ENCODE measurements around the gene CATSPER3. TPM values are rescaled to one million over a fixed set of nuclear protein-coding genes. Genes with fewer than 3 reads are reported as not detected.

CATSPER3 gene
- total RNA-seq: under 0.01 TPM in 1 of 2 replicates, not detected in the other

DNA sequence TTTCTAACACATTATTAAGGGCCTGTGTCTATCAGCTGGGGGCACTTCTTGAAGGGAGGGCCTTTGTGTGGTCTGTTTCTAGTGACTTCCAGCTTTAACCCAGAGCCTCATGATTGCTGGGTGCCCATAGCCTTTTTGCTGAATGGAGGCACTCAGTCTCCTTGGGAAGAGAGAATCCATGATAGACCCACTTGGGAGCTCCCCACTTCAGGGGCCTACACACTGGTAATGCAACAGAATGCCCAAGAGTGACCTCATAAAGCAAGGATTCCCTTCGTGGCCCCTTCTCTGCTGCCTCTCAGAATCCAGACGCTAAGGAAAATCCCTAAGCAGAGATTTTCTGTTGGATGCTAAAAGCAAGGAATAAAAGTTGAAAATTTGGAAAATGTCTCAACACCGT, at the start of gene CATSPER3:
CATSPER3 (plus strand) TSS at position 301 of the 400 bp plus-strand sequence; CDS start at position 386, 85 bp downstream.

DNA sequence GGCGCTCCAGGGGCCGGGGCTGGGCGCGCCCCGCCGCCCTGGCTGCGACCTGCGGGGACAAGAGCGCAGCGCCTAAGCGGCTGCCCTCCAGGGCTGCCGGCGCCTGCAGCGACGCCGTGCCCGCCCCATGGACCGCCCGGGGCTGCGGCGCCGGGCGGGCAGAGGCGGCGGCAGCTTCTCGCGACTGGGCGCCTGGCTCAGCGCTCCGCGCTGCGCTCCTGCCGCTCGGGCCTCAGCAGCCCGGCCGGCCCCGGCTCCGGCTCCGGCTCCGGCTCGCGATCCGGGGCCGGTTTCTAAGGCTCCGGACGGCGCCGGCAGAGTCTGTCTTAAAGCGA, 66.2 kb downstream of the CATSPER3 start, which contains the start of gene PITX1:
PITX1 (minus strand) TSS at position 328 of the 335 bp plus-strand sequence. CDS start 347 bp downstream, outside the sequence.

Small RNAs within 50 kb of the gene (small RNA-seq; reads per million reads assigned to genes)
- not detected for gene MIR4461
- gene MTND3P25: 3.7 reads per million, percentile 90 among the genes with 10 or more reads in this experiment
- gene MTND4LP30: 0.08 reads per million

Other genes with a start within 250 kb of the CATSPER3 start
- gene CAMLG, start 229.4 kb upstream of the CATSPER3 start, total RNA-seq: 30.9 and 37.6 TPM in 2 replicates
- 29.1 and 31.3 TPM in 2 replicates for gene DDX46, start 209.1 kb upstream of the CATSPER3 start, total RNA-seq
- gene C5orf24, start 121.9 kb upstream of the CATSPER3 start, total RNA-seq: 74.5 and 82.0 TPM in 2 replicates
- gene TXNDC15, start 93.5 kb upstream of the CATSPER3 start, total RNA-seq: 58.5 and 70.6 TPM in 2 replicates
- 4.9 and 6.4 TPM in 2 replicates for gene PCBD2, start 62.8 kb upstream of the CATSPER3 start, total RNA-seq
- gene PITX1, start 66.3 kb downstream of the CATSPER3 start, total RNA-seq: 0.10 TPM in 1 of 2 replicates, not detected in the other